ENCODE data around the gene ABHD14A.
A peak's percentile ranks its signal among the peaks of the same experiment; 100 is the strongest.
"Not testable (repeated sequence)": the region's sequence is repeated elsewhere in the genome, so short reads cannot be mapped to it uniquely, and the experiment has no call there.

ABHD14A gene

GRCh38 chr3:51974963-51975851 lies at the start of gene ABHD14A:
TSS of gene ABHD14A (plus strand) at chr3:51975064. CDS start at chr3:51975136, 72 bp downstream.
- peak; percentile 62 for DNase-seq

GRCh38 chr3:51927061-51927977 lies 47.5 kb upstream of the ABHD14A start:
- no peak for DNase-seq

- no peak for DNase-seq
Observed at GRCh38 chr3:51928438-51928837, 46.4 kb upstream of the ABHD14A start.

GRCh38 chr3:51928981-51929380 lies 45.9 kb upstream of the ABHD14A start:
- DNase-seq, result not testable (repeated sequence)

GRCh38 chr3:51929420-51930003 lies 45.4 kb upstream of the ABHD14A start:
- DNase-seq, result no peak

- DNase-seq, result no peak
Observed at GRCh38 chr3:51930439-51930838, 44.4 kb upstream of the ABHD14A start.

- no peak for DNase-seq
Observed at GRCh38 chr3:51931756-51932155, 43.1 kb upstream of the ABHD14A start.

- DNase-seq, result no peak
Observed at GRCh38 chr3:51932471-51933370, 42.1 kb upstream of the ABHD14A start.

- no peak for DNase-seq
Observed at GRCh38 chr3:51933471-51934138, 41.3 kb upstream of the ABHD14A start.

- DNase-seq, result no peak
Observed at GRCh38 chr3:51934139-51934850, 40.6 kb upstream of the ABHD14A start.

GRCh38 chr3:51934991-51935885 lies 39.6 kb upstream of the ABHD14A start:
- no peak for DNase-seq

- no peak for DNase-seq
Observed at GRCh38 chr3:51935886-51936755, 38.7 kb upstream of the ABHD14A start.

- DNase-seq, result no peak
Observed at GRCh38 chr3:51937014-51937413, 37.9 kb upstream of the ABHD14A start.

GRCh38 chr3:51937611-51938450 lies 37.0 kb upstream of the ABHD14A start:
- no peak for DNase-seq

- no peak for DNase-seq
Observed at GRCh38 chr3:51938780-51939425, 36.0 kb upstream of the ABHD14A start.

GRCh38 chr3:51940648-51941462 lies 34.0 kb upstream of the ABHD14A start:
- DNase-seq, result no peak

Data from activated CD4-positive, alpha-beta T cell treated with anti-CD3 and anti-CD28 coated beads for 1 hour (primary cell).